GM06990 (cell line): ENCODE data around the gene PIM2.
"Not testable (repeated sequence)": the region's sequence is repeated elsewhere in the genome, so short reads cannot be mapped to it uniquely, and the experiment has no call there.

Experiments
- DNase-seq: peaks from one replicate; pipeline ENCODE4 v3.0.0-alpha.2; 2011; ENCODE audit not compliant: insufficient read length; ENCODE audit errors: extremely low read depth
- H3K27me3 ChIP-seq: replicated peaks from 2 replicates; pipeline ENCODE4 v1.6.0; 2011; ENCODE audit warnings: low read length; ENCODE audit not compliant: control insufficient read depth, insufficient read depth
- H3K36me3 ChIP-seq: 2 replicates; pipeline ENCODE4 v1.5.1; 2011; ENCODE audit warnings: low read length; ENCODE audit not compliant: control insufficient read depth, insufficient read depth
- H3K4me3 ChIP-seq: replicated peaks from 2 replicates; pipeline ENCODE4 v1.5.1; 2011; ENCODE audit warnings: low read depth, mild to moderate bottlenecking, control low read depth, low read length
- TF ChIP-seq, protein P1 (sequence below): IDR thresholded peaks from 2 replicates; pipeline ENCODE4 v1.5.1; 2011; ENCODE audit warnings: low read length, control low read depth, mild to moderate bottlenecking, inconsistent platforms; ENCODE audit not compliant: insufficient read depth, poor library complexity, severe bottlenecking

PIM2 gene

DNA sequence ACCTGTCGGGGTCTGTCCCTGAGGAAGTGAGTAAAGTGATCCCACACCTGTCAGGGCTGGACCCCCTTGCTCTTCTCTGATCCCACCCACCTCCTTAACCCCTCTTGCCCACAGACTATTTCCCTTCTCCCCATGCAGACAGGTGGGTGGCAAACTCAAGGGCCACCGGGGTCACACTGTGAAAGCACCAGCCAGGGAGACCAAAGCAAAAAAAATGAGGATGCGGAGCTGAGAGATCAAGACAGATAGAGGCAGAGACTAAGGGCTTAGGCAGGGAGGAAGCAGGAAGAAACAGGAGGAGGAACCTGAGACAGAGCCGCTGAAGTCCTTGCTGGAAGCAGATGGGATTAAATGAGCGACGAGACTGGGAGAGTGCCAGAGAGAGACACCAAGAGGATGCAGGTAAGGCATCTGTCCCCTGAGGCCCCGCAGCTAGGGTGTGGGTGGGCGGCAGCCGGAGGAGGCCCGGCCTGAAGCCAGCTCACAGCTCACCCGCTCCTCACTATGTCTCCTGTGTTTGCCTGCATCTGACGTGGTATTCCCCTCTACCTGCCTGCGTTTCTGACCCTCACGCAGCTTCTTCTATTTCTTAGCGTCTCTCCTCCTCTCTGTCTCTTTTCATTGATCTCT, 28.4 kb downstream of the PIM2 start:
- TF ChIP-seq, protein P1, sequence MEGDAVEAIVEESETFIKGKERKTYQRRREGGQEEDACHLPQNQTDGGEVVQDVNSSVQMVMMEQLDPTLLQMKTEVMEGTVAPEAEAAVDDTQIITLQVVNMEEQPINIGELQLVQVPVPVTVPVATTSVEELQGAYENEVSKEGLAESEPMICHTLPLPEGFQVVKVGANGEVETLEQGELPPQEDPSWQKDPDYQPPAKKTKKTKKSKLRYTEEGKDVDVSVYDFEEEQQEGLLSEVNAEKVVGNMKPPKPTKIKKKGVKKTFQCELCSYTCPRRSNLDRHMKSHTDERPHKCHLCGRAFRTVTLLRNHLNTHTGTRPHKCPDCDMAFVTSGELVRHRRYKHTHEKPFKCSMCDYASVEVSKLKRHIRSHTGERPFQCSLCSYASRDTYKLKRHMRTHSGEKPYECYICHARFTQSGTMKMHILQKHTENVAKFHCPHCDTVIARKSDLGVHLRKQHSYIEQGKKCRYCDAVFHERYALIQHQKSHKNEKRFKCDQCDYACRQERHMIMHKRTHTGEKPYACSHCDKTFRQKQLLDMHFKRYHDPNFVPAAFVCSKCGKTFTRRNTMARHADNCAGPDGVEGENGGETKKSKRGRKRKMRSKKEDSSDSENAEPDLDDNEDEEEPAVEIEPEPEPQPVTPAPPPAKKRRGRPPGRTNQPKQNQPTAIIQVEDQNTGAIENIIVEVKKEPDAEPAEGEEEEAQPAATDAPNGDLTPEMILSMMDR, result no peak
- Histone ChIP-seq H3K36me3 (peaks cover 1% of the 10 kb centered on the region), H3K4me3 (peak overlapping the region; percentile 58), H3K27me3 (no peaks in the 10 kb centered on the region)
- DNase-seq, result no peak

DNA sequence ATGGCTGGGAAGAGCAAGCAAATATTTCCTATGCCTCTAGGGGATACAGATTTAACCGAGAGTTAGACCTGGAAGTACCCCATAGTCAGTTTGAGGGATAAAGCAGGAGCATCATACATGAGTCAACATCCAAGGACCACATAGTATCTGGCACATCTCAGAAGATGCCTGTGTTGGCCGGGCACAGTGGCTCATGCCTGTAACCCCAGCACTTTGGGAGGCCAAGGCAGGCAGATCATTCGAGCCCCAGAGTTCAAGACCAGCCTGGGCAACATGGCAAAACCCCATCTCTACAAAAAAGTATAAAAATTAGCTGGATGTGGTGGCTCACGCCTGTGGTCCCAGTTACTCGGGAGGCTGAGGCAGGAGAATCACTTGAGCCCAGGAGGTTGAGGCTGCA, 32.2 kb downstream of the PIM2 start:
- H3K36me3 ChIP-seq, H3K27me3 ChIP-seq, H3K4me3 ChIP-seq, DNase-seq: not testable (repeated sequence)

DNA sequence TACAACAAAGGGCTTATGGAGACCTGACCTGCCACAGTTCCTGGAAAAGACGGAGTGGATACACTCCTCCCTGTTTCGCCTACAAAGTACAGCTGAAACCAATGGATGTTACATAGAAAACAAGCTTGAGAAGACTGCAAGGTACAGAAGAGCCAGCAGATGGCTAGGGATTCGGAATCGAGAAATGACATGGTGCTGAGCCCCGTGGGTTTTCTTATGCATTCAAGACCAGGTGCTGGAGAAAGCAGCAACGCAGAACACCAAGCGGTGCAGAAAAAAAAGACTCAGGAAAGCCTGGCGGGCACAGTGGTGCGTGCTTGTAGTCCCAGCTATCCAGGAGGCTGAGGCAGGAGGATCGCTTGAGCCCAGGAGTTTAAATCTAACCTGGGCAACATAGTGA, 35.1 kb downstream of the PIM2 start:
- no peaks in the 10 kb centered on the region for H3K27me3 ChIP-seq
- TF ChIP-seq, protein P1, result no peak
- DNase-seq, result no peak

DNA sequence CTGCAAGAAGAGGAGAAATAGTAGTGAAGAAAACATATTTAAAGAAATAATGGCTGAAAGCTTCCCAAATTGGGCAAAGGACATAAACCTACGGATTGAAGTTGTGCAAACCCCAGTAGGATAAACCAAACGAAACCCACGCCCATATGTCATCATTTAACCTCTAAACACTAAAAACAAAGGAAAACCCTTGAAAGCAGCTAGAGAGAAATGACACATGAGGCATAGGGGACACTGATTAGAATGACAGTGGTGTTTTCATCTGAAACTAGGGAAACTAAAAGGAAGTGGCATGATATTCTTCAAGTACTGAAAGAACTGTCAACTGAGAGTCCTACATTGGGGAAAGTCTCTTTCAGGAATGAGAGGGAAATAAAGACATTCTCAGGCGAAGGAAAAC, 41.9 kb downstream of the PIM2 start:
- H3K27me3 ChIP-seq, H3K4me3 ChIP-seq, H3K36me3 ChIP-seq, DNase-seq: not testable (repeated sequence)

More for the DNA sequence above, 35.1 kb downstream of the PIM2 start:
- H3K4me3 ChIP-seq, result no peak overlapping the region
- H3K36me3 ChIP-seq, result no peaks in the 10 kb centered on the region

DNA sequence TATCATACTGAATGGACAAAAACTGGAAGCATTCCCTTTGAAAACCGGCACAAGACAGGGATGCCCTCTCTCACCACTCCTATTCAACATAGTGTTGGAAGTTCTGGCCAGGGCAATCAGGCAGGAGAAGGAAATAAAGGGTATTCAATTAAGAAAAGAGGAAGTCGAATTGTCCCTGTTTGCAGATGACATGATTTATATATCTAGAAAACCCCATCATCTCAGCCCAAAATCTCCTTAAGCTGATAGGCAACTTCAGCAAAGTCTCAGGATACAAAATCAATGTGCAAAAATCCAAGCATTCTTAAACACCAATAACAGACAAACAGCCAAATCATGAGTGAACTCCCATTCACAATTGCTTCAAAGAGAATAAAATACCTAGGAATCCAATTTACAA, 46.8 kb downstream of the PIM2 start:
- H3K27me3 ChIP-seq, H3K36me3 ChIP-seq, H3K4me3 ChIP-seq, DNase-seq: not testable (repeated sequence)

DNA sequence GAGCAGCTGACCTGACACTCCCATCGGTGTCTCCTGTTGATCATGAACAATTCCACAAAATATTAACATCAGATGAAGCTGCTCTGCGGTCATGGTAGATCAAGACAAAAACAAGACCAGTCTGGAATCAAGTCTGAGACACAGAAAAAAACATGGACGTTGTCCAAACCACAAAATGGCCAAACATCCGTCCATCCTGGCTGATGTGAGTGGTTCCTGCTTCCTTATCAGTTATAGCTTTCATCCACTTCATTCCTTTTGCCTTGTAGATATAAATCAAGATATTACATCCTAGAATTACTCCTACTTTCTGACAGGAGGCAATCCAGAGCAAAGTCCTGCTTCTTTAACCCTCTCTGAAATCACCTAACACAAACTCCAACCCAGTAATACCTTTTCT, 54.6 kb downstream of the PIM2 start:
- TF ChIP-seq, protein P1, result no peak
- Histone ChIP-seq H3K27me3 (no peaks in the 10 kb centered on the region), H3K4me3 (no peak overlapping the region), H3K36me3 (no peaks in the 10 kb centered on the region)
- no peak for DNase-seq
